HG02885 (cell line): Measurements from ENCODE around the gene ATG16L1.
"Not testable (repeated sequence)": the region's sequence is repeated elsewhere in the genome, so short reads cannot be mapped to it uniquely, and the experiment has no call there.

ENCODE experiments used
- ATAC-seq: cut with Tn5 transposase; IDR thresholded peaks from one replicate; pipeline ENCODE4 v1.9.1; 2021; ENCODE audit warnings: mild to moderate bottlenecking; ENCODE audit not compliant: unreplicated experiment, poor library complexity

ATG16L1 gene

DNA sequence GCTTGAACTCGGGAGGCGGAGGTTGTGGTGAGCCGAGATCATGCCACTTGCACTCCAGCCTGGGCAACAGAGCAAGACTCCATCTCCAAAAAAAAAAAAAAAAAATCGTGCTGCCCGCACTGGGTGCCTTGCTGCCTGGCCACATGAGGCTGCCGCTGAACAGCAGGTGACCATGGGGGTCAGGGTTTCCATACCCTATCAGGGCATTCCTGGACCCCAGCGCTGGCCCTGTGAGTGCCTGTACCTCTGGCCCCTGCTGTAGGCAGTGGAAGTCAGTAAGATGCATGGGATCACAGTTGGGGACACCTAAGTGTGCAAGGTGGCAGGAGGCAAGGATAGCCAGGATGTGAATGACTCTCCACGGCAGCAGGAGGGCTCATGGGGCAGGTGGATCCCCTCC lies 75.0 kb downstream of the ATG16L1 start:
- ATAC-seq = no peak

DNA sequence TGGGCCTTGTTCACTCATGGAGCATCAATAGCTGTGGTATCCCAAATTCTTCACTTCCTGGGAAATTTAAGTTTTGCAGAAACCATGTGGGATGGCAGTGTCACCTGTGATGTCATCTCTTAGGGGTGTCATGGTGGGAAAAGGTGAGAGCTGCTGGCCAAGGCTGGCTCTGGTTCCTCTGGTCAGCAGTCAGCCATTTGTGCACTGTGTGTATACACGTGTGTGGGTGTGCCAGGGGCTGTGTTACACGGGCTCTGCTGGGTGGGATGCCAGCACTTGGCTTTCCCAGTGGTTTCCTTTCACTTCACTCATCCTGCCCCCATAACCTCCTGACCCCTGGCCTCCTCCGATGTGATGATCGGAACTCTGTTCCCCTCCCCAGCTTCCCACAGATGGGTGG lies 77.4 kb downstream of the ATG16L1 start:
- no peak for ATAC-seq

DNA sequence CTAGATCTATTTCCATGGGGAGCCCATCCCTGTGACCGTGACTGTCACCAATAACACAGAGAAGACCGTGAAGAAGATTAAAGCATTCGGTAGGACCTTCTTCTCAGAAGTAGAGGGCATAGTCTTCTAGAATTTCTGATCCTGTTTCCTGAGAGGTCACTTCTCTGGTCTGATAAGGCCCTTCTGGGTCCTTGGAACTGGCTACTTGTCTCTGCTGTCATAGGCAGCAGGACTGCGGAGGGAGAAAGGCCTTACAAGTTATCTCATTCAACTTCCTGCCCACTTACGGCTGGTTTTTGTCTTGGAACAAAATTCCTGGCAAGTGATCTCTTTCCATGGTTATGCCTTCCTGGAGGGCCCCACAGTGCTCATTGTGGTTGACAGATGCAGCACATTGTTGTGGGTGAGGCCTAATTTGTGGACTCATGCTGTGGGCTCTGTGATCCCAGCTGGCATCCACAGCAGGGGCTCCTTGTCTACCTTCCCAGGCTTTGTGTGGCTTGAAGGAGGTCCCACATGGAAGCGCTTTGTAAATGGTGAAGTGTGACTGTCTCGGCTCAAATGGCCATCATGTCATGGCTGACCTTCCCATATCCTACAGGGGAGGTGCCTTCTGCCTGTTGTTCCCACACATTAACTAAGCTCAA lies 78.1 kb downstream of the ATG16L1 start:
- ATAC-seq = no peak

DNA sequence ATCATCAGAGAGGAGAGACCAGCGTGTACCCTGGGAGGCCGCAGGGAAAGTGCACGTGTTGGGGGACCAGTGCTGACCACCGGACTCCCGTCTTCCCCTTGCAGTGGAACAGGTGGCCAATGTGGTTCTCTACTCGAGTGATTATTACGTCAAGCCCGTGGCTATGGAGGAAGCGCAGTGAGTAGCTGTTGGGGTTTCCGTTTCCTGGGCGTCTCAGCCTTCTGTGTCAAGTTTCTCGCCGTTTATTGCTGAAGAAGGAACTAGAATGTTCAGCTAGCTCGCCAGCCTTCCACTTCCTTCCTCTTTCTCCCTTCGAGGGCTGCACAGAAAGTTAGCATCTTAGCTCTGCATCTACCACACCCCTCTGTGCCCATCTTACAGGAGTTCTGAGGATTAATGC lies 80.1 kb downstream of the ATG16L1 start:
- ATAC-seq = peak; percentile 90

DNA sequence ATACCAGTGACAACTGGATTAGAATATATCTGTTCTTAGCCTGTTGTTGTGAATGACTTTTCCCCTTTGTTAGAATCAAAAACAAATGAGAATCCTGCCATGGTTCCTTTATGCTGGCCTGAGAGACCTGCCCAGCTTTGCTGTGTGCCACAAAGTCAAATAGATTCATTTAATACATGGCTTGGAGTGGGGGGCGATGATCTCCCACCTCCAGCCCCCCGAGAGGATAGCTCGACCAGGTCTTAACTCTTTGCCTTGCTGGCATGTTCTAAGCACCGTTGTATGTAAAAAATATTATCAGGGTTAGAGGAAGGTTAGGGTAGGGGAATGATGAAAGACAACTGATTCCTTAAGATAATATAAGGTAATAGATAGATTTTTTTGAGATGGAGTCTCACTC lies 80.7 kb downstream of the ATG16L1 start:
- ATAC-seq = no peak

GRCh38 chr2:233334915-233335314 lies 83.4 kb downstream of the ATG16L1 start:
- ATAC-seq = no peak

DNA sequence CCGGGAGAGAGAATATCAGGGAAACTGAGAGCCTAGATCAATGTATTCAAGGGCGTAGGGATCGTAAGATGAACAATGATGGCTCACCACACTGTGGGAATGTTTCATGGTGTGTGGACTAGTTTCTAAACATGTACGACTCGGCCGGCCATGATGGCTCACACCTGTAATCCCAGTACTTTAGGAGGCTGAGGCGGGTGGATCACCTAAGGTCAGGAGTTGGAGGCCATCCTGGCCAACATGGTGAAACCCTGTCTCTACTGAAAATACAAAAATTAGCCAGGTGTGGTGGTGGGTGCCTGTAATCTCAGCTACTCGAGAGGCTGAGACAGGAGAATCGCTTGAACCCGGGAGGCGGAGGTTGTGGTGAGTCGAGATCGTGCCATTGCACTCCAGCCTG lies 84.6 kb downstream of the ATG16L1 start:
- ATAC-seq = not testable (repeated sequence)

- ATAC-seq = no peak
These were observed 85.1 kb downstream of the ATG16L1 start for GRCh38 chr2:233336541-233336940.

DNA sequence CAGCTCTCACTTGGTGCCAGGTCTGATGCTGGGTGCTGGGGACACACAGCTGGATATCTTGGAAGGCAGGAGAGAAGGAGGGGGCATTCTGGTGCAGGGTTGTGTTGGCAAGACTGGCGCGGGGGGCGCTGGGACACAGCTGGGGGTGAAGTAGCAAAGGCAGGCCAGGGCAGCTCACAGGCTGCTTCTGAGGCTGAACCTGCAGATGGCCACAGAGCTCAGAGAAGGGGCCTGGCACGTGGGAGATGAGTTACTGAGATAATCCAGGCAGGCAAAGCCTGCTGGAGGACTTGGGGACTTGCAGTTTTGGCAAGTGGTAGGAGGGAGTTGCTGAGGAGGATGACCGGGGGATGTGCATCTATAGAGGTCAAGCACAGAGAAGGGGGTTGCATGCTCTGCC lies 86.6 kb downstream of the ATG16L1 start:
- ATAC-seq = no peak

DNA sequence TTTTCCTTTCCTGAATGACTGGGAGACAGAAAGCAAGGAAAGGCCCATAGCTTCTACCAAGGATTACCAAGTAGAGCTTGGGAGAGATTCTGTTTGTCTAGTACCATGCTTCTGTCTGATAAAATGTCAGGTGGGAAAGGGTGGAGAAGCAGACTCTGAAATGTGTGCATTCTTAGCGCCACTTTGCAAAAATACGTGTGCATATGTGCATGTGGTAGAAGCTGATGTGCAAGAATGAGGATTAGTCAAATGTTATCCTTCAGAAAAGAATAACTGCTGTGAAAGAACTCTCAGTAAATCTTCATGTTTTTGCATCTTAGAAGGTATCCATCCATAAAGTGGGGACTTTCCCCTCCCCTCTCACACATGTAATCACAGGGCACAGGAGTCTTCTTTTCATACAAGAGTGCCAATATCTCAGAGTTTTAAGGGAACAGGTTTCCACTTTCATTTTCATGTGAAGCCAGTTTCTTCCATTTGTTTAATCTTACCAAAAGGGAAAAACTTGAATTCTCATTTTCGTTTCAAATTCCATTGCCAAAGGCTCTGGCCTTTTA lies 87.4 kb downstream of the ATG16L1 start:
- no peak for ATAC-seq

DNA sequence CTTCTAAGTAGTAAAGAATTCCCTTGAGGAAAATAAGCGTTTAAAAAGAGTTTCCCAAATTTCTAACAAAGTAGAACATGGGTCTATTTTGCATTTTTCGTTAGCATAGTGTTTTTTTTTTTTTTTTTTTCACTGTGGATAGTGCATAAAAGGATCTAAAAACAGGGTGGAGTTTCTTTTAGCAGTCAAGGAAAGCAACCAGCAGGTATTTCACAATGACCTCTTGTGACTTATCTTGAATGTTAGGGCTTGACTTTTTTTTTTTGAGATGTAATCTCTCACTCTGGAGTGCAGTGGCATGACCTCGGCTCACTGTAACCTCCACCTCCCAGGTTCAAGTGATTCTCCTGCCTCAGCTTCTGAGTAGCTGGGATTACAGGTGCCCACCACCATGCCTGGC lies 88.0 kb downstream of the ATG16L1 start:
- ATAC-seq = no peak

DNA sequence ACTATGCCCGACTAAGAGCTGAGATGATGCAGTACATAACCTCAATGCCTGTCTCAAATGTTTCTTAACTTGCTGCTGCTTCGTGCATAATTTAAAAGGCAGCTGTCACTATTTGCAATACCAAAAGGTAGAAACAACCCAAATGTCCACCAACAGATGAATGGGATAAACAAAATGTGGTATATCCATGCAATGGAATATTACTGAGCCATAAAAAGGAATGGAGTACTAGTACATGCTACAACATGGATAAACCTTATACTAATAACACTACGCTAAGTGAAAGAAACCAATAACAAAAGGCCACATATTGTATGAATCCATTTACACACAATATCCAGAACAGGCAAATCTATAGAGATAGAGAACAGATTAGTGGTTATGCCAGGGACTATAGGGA lies 89.8 kb downstream of the ATG16L1 start:
- no peak for ATAC-seq

- ATAC-seq = no peak
These were observed 90.8 kb downstream of the ATG16L1 start for GRCh38 chr2:233342301-233342700.

DNA sequence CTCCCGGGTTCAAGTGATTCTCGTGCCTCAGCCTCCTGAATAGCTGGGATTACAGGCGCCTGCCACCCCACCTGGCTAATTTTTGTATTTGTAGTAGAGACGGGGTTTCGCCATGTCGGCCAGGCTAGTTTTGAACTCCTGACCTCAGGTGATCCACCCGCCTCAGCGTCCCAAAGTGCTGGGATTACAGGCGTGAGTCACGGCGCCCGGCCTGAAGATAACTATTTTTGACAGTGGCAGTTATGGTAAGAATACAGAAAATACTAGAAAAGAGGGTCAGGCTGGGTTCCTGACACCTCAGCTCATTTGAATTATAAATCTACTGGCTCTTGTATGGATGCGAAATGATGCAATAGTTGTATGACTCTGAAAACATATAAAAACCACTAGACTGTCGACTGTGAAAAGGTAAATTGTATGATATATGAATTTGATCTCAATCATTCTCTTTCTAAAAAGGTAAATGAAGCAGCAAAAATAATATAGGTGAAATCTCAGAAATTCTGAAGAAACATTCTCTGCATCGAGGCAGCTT lies 91.8 kb downstream of the ATG16L1 start:
- no peak for ATAC-seq
